Kidney epithelial cell (primary cell): ENCODE results near the gene EAF1. TPM values are rescaled to one million over a fixed set of nuclear protein-coding genes. Genes with fewer than 3 reads are reported as not detected.

Experiments
- DNase-seq: peaks from one replicate; pipeline ENCODE4 v3.0.0-alpha.2; 2010; ENCODE audit warnings: low read depth
- H3K27me3 ChIP-seq: 2 replicates; pipeline ENCODE4 v1.6.0; 2011; ENCODE audit warnings: low read length; ENCODE audit not compliant: control insufficient read depth, insufficient read depth
- H3K36me3 ChIP-seq: 2 replicates; pipeline ENCODE4 v1.5.1; 2011; ENCODE audit warnings: low read length; ENCODE audit not compliant: control insufficient read depth, insufficient read depth
- H3K4me3 ChIP-seq: 2 replicates; pipeline ENCODE4 v1.5.1; 2011; ENCODE audit warnings: low read depth, mild to moderate bottlenecking, control low read depth, low read length
- CTCF ChIP-seq: IDR thresholded peaks from 2 replicates; pipeline ENCODE4 v1.5.1; 2011; ENCODE audit warnings: mild to moderate bottlenecking, moderate library complexity, low read length, control low read depth, inconsistent platforms; ENCODE audit not compliant: insufficient read depth, poor library complexity, severe bottlenecking
- total RNA-seq: library from RNA; depleted of rRNA; stranded (reverse); fragments of >200 nt; gene quantifications from 2 replicates; pipeline ENCODE4 v1.2.3, GENCODE V29; 2015

The EAF1 gene
- total RNA-seq, 1 donor from 2014 or later, result 35.8 TPM

GRCh38 chr3:15470261-15470660, 42.9 kb downstream of the EAF1 start:
- no peak for DNase-seq
- Histone ChIP-seq H3K4me3 (no peak overlapping the region), H3K36me3 (no peaks in the 10 kb centered on the region), H3K27me3 (no peaks in the 10 kb centered on the region)
- TF ChIP-seq CTCF, result no peak

GRCh38 chr3:15470849-15471248, 43.5 kb downstream of the EAF1 start:
- Histone ChIP-seq H3K27me3 (no peaks in the 10 kb centered on the region), H3K36me3 (no peaks in the 10 kb centered on the region), H3K4me3 (no peak overlapping the region)
- DNase-seq, result no peak
- TF ChIP-seq CTCF, result no peak

GRCh38 chr3:15471861-15472260, 44.5 kb downstream of the EAF1 start:
- Histone ChIP-seq H3K27me3 (no peaks in the 10 kb centered on the region), H3K4me3 (no peak overlapping the region), H3K36me3 (no peaks in the 10 kb centered on the region)
- no peak for DNase-seq
- TF ChIP-seq CTCF, result no peak

GRCh38 chr3:15475161-15475560, 47.8 kb downstream of the EAF1 start:
- Histone ChIP-seq H3K36me3 (no peaks in the 10 kb centered on the region), H3K27me3 (no peaks in the 10 kb centered on the region), H3K4me3 (no peak overlapping the region)
- no peak for DNase-seq
- no peak for TF ChIP-seq CTCF

GRCh38 chr3:15476378-15476777, 49.0 kb downstream of the EAF1 start:
- Histone ChIP-seq H3K4me3 (no peak overlapping the region), H3K27me3 (no peaks in the 10 kb centered on the region), H3K36me3 (no peaks in the 10 kb centered on the region)
- no peak for DNase-seq
- no peak for TF ChIP-seq CTCF

DNA sequence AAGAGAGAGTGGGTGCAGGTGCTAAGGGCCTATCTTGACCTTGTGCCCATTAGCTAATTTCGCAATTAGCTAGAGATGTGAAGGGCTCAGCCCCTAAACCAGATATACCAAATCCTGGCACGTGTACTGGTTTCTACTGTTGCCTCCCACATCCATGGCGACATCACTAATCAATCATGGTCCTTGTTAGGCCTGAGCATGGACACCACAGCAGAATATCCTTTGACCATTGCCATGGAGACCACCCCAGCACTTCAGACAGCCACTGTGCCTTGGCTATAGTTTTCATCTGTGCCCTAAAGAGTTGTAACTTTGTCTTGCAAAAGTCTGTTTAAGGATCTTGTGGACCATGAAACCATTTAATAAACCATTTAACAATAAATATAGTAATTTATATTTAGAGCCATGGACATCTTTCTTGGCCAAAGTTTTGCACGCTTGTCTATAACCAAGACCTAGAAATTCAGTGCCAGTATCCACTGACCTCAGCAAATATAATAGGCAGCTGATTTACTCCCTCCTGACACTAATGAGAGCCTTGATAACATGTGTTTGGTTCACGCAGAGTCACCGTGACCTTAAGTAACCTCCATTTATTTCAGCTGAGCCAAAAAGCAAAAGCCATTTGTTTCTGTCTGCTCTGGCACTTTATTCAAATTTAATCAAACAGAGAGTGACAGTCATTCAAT, 50.7 kb downstream of the EAF1 start:
- no peaks in the 10 kb centered on the region for H3K27me3 ChIP-seq
- TF ChIP-seq CTCF, result no peak
- no peaks in the 10 kb centered on the region for H3K36me3 ChIP-seq
- no peak for DNase-seq
- no peak overlapping the region for H3K4me3 ChIP-seq
